ENCODE results near the gene RYR1.
"Not testable (repeated sequence)": the region's sequence is repeated elsewhere in the genome, so short reads cannot be mapped to it uniquely, and the experiment has no call there.

RYR1 gene

GRCh38 chr19:38508507-38508906 is 75.0 kb downstream of the RYR1 start:
- H3K27me3 ChIP-seq (ENCODE audit: control insufficient read depth, low read length), result no peaks in the 10 kb centered on the region
- H3K36me3 ChIP-seq (ENCODE audit: control insufficient read depth, low read length), result no peaks in the 10 kb centered on the region
- no peak for TF ChIP-seq EZH2phosphoT487 (IDR thresholded peaks at IDR 0.05; ENCODE audit: borderline replicate concordance, low read length)

GRCh38 chr19:38509027-38509426 is 75.5 kb downstream of the RYR1 start:
- H3K27ac ChIP-seq (ENCODE audit: low read depth, low read length), result no peak overlapping the region
- no peak overlapping the region for H3K4me2 ChIP-seq (ENCODE audit: low read length)
- no peaks in the 10 kb centered on the region for H3K79me2 ChIP-seq (ENCODE audit: control insufficient read depth, low read length)
- H3F3A ChIP-seq (ENCODE audit: control insufficient read depth, insufficient read depth), result no peaks in the 10 kb centered on the region
- peaks cover 5% of the 10 kb centered on the region for H3K4me1 ChIP-seq (ENCODE audit: control insufficient read depth, low read length)
- H3K4me3 ChIP-seq (ENCODE audit: low read length), result no peak overlapping the region
- 0 out of 2 replicates have a peak, but pooled peaks cover 2% of the 10 kb centered on the region for H3K27me3 ChIP-seq (ENCODE audit: control insufficient read depth, low read length)
- no peaks in the 10 kb centered on the region for H4K20me1 ChIP-seq (ENCODE audit: control insufficient read depth, insufficient read depth, low read depth, low read length)
- no peaks in the 10 kb centered on the region for H3K9me3 ChIP-seq (ENCODE audit: control insufficient read depth, insufficient read depth, low read length)
- H3K9me2 ChIP-seq (replicated peaks; ENCODE audit: control insufficient read depth, low read length), result no peaks in the 10 kb centered on the region
- no peaks in the 10 kb centered on the region for H3K36me3 ChIP-seq (ENCODE audit: control insufficient read depth, low read length)
- TF ChIP-seq CTCF (IDR thresholded peaks at IDR 0.05; ENCODE audit: low read depth, low read length, poor library complexity, severe bottlenecking) (no peak), EZH2phosphoT487 (IDR thresholded peaks at IDR 0.05; ENCODE audit: borderline replicate concordance, low read length) (no peak)

More at GRCh38 chr19:38508507-38508906, 75.0 kb downstream of the RYR1 start:
- no peak overlapping the region for H3K4me2 ChIP-seq (ENCODE audit: low read length)
- H3F3A ChIP-seq (ENCODE audit: control insufficient read depth, insufficient read depth), result no peaks in the 10 kb centered on the region
- H3K4me1 ChIP-seq (ENCODE audit: control insufficient read depth, low read length), result peaks cover 5% of the 10 kb centered on the region
- H3K9me3 ChIP-seq (ENCODE audit: control insufficient read depth, insufficient read depth, low read length), result no peaks in the 10 kb centered on the region
- H3K9me2 ChIP-seq (replicated peaks; ENCODE audit: control insufficient read depth, low read length), result no peaks in the 10 kb centered on the region
- H3K79me2 ChIP-seq (ENCODE audit: control insufficient read depth, low read length), result no peaks in the 10 kb centered on the region
- no peaks in the 10 kb centered on the region for H4K20me1 ChIP-seq (ENCODE audit: control insufficient read depth, insufficient read depth, low read depth, low read length)
- no peak overlapping the region for H3K27ac ChIP-seq (ENCODE audit: low read depth, low read length)
- H3K4me3 ChIP-seq (ENCODE audit: low read length), result no peak overlapping the region

- Histone ChIP-seq H3K79me2 (ENCODE audit: control insufficient read depth, low read length) (no peaks in the 10 kb centered on the region), H3K4me2 (ENCODE audit: low read length) (no peak overlapping the region), H3K4me1 (ENCODE audit: control insufficient read depth, low read length) (peaks cover 14% of the 10 kb centered on the region), H3F3A (ENCODE audit: control insufficient read depth, insufficient read depth) (no peaks in the 10 kb centered on the region), H3K36me3 (ENCODE audit: control insufficient read depth, low read length) (no peaks in the 10 kb centered on the region), H3K9me2 (replicated peaks; ENCODE audit: control insufficient read depth, low read length) (no peaks in the 10 kb centered on the region), H4K20me1 (ENCODE audit: control insufficient read depth, insufficient read depth, low read depth, low read length) (no peaks in the 10 kb centered on the region), H3K27me3 (ENCODE audit: control insufficient read depth, low read length) (0 out of 2 replicates have a peak, but pooled peaks cover 2% of the 10 kb centered on the region), H3K27ac (ENCODE audit: low read depth, low read length) (no peak overlapping the region), H3K4me3 (ENCODE audit: low read length) (no peak overlapping the region), H3K9me3 (ENCODE audit: control insufficient read depth, insufficient read depth, low read length) (no peaks in the 10 kb centered on the region)
- TF ChIP-seq EZH2phosphoT487 (IDR thresholded peaks at IDR 0.05; ENCODE audit: borderline replicate concordance, low read length) (no peak), CTCF (IDR thresholded peaks at IDR 0.05; ENCODE audit: low read depth, low read length, poor library complexity, severe bottlenecking) (no peak)
These were observed 77.7 kb downstream of the RYR1 start for GRCh38 chr19:38511074-38511708.

GRCh38 chr19:38512277-38512676 is 78.8 kb downstream of the RYR1 start:
- H3K4me1 ChIP-seq (ENCODE audit: control insufficient read depth, low read length), result peaks cover 9% of the 10 kb centered on the region
- 0 out of 2 replicates have a peak, but pooled peaks cover 2% of the 10 kb centered on the region for H3K27me3 ChIP-seq (ENCODE audit: control insufficient read depth, low read length)
- TF ChIP-seq EZH2phosphoT487 (IDR thresholded peaks at IDR 0.05; ENCODE audit: borderline replicate concordance, low read length) (no peak), CTCF (IDR thresholded peaks at IDR 0.05; ENCODE audit: low read depth, low read length, poor library complexity, severe bottlenecking) (no peak)
- H3F3A ChIP-seq (ENCODE audit: control insufficient read depth, insufficient read depth), result no peaks in the 10 kb centered on the region
- no peak overlapping the region for H3K4me3 ChIP-seq (ENCODE audit: low read length)
- H3K27ac ChIP-seq (ENCODE audit: low read depth, low read length), result no peak overlapping the region
- H4K20me1 ChIP-seq (ENCODE audit: control insufficient read depth, insufficient read depth, low read depth, low read length), result no peaks in the 10 kb centered on the region
- H3K9me2 ChIP-seq (replicated peaks; ENCODE audit: control insufficient read depth, low read length), result no peaks in the 10 kb centered on the region
- no peaks in the 10 kb centered on the region for H3K36me3 ChIP-seq (ENCODE audit: control insufficient read depth, low read length)
- no peaks in the 10 kb centered on the region for H3K79me2 ChIP-seq (ENCODE audit: control insufficient read depth, low read length)
- no peaks in the 10 kb centered on the region for H3K9me3 ChIP-seq (ENCODE audit: control insufficient read depth, insufficient read depth, low read length)
- no peak overlapping the region for H3K4me2 ChIP-seq (ENCODE audit: low read length)

GRCh38 chr19:38513156-38513555 is 79.7 kb downstream of the RYR1 start:
- not testable (repeated sequence) for H3K79me2 ChIP-seq (ENCODE audit: control insufficient read depth, low read length); H3K27me3 ChIP-seq (ENCODE audit: control insufficient read depth, low read length); H3K4me1 ChIP-seq (ENCODE audit: control insufficient read depth, low read length); H3K36me3 ChIP-seq (ENCODE audit: control insufficient read depth, low read length); H3K9me2 ChIP-seq (replicated peaks; ENCODE audit: control insufficient read depth, low read length); H3K27ac ChIP-seq (ENCODE audit: low read depth, low read length); H3K9me3 ChIP-seq (ENCODE audit: control insufficient read depth, insufficient read depth, low read length); H3K4me3 ChIP-seq (ENCODE audit: low read length); H4K20me1 ChIP-seq (ENCODE audit: control insufficient read depth, insufficient read depth, low read depth, low read length); H3K4me2 ChIP-seq (ENCODE audit: low read length); H3F3A ChIP-seq (ENCODE audit: control insufficient read depth, insufficient read depth)
